ENCODE data around the gene DOCK1.

- TF ChIP-seq CTCF (IDR thresholded peaks at IDR 0.05; ENCODE audit: borderline replicate concordance, extremely low read depth, low read length, poor library complexity, severe bottlenecking) = no peak
- TF ChIP-seq EZH2 (IDR thresholded peaks at IDR 0.05; ENCODE audit: borderline replicate concordance, low read depth, low read length, severe bottlenecking) = no peak
Observed at GRCh38 chr10:127193125-127193524, 287.9 kb downstream of the DOCK1 start.

Data from DND-41 (cell line).